ENCODE results near the gene FYCO1.

The FYCO1 gene

GRCh38 chr3:45890405-45890804 lies 105.2 kb downstream of the FYCO1 start:
- DNase-seq (ENCODE audit: low read depth in 2 of 3, low spot score in 1 of 3) = no peak

GRCh38 chr3:45889337-45889736 lies 106.3 kb downstream of the FYCO1 start:
- DNase-seq (ENCODE audit: low read depth in 2 of 3, low spot score in 1 of 3) = no peak

- DNase-seq (ENCODE audit: low read depth in 2 of 3, low spot score in 1 of 3) = no peak
Measured at GRCh38 chr3:45887759-45888511, 107.7 kb downstream of the FYCO1 start.

- DNase-seq (ENCODE audit: low read depth in 2 of 3, low spot score in 1 of 3) = no peak
Measured at GRCh38 chr3:45887285-45887684, 108.3 kb downstream of the FYCO1 start.

GRCh38 chr3:45885979-45886705 lies 109.5 kb downstream of the FYCO1 start, which contains the start of gene CCR9:
TSS of gene CCR9 (plus strand) at chr3:45886543. CDS start at chr3:45894934, 8,391 bp downstream.
- no peak for DNase-seq (ENCODE audit: low read depth in 2 of 3, low spot score in 1 of 3)

GRCh38 chr3:45884368-45885201 lies 111.0 kb downstream of the FYCO1 start:
- peak in 1 of 3 donors; percentile 42 for DNase-seq (ENCODE audit: low read depth in 2 of 3, low spot score in 1 of 3)

GRCh38 chr3:45881078-45882022 lies 114.3 kb downstream of the FYCO1 start:
- peak; percentile 9 to 42 (median 9) for DNase-seq (ENCODE audit: low read depth in 2 of 3, low spot score in 1 of 3)

GRCh38 chr3:45880725-45881077 lies 114.9 kb downstream of the FYCO1 start:
- no peak for DNase-seq (ENCODE audit: low read depth in 2 of 3, low spot score in 1 of 3)

GRCh38 chr3:45878124-45878523 lies 117.5 kb downstream of the FYCO1 start:
- DNase-seq (ENCODE audit: low read depth in 2 of 3, low spot score in 1 of 3) = no peak

GRCh38 chr3:45874677-45875346 lies 120.8 kb downstream of the FYCO1 start:
- DNase-seq (ENCODE audit: low read depth in 2 of 3, low spot score in 1 of 3) = no peak

- DNase-seq (ENCODE audit: low read depth in 2 of 3, low spot score in 1 of 3) = no peak
Measured at GRCh38 chr3:45873638-45874037, 122.0 kb downstream of the FYCO1 start.

- no peak for DNase-seq (ENCODE audit: low read depth in 2 of 3, low spot score in 1 of 3)
Measured at GRCh38 chr3:45873036-45873435, 122.6 kb downstream of the FYCO1 start.

GRCh38 chr3:45872569-45872968 lies 123.1 kb downstream of the FYCO1 start:
- no peak for DNase-seq (ENCODE audit: low read depth in 2 of 3, low spot score in 1 of 3)

GRCh38 chr3:45871780-45872179 lies 123.8 kb downstream of the FYCO1 start:
- DNase-seq (ENCODE audit: low read depth in 2 of 3, low spot score in 1 of 3) = no peak

GRCh38 chr3:45870099-45870498 lies 125.5 kb downstream of the FYCO1 start:
- peak in 2 of 3 donors; percentile 8 to 10 for DNase-seq (ENCODE audit: low read depth in 2 of 3, low spot score in 1 of 3)

GRCh38 chr3:45869638-45870037 lies 126.0 kb downstream of the FYCO1 start:
- no peak for DNase-seq (ENCODE audit: low read depth in 2 of 3, low spot score in 1 of 3)

GRCh38 chr3:45868650-45869049 lies 127.0 kb downstream of the FYCO1 start:
- no peak for DNase-seq (ENCODE audit: low read depth in 2 of 3, low spot score in 1 of 3)

GRCh38 chr3:45868213-45868612 lies 127.4 kb downstream of the FYCO1 start:
- no peak for DNase-seq (ENCODE audit: low read depth in 2 of 3, low spot score in 1 of 3)

Data from stimulated activated CD4-positive, alpha-beta T cell treated with anti-CD3 and anti-CD28 coated beads, Interleukin-12 subunit alpha, Interleukin-12 subunit beta, amount 100 ng/mL, for 48 hours (primary cell).